HCT116 (cell line): ENCODE results near the gene EHBP1. TPM values are rescaled to one million over a fixed set of nuclear protein-coding genes. Genes with fewer than 3 reads are reported as not detected.

Experiments
- ATAC-seq: fragments of 200-7000 bp; cut with Tn5 transposase; 2 replicates; pipeline ENCODE4 v1.9.1; 2020; ENCODE audit warnings: mild to moderate bottlenecking, moderate library complexity
- BruUV-seq: library from RNA; stranded (reverse); fragments of 400-500 nt; replicated peaks from 2 replicates; lab custom pipeline; 2021; lab: Mats Ljungman, UMichigan
- CTCF ChIA-PET: fragments of 300-600 bp; sonication (Branson Sonifier 250); formaldehyde crosslinking; loops from one replicate; lab custom pipeline; 2021; ENCODE audit warnings: antibody characterized with exemption; lab: Charles Lee
- POLR2A ChIA-PET: fragments of 300-600, 350-600 bp; sonication (Branson Sonifier 250); formaldehyde crosslinking; loops from one replicate; lab custom pipeline; 2021; ENCODE audit warnings: antibody characterized with exemption; lab: Charles Lee
- RAD21 ChIA-PET, 2 experiments: fragments of 300-600 bp; sonication (Branson Sonifier 250); formaldehyde crosslinking; loops; one replicate each; lab custom pipeline; 2023; ENCODE audit warnings: low total read pairs in 2 of 2; ENCODE audit not compliant: uncharacterized antibody in 2 of 2, unreplicated experiment in 2 of 2, low non-redundant PET in 1 of 2; lab: Charles Lee
- DNase-seq: peaks from one replicate; pipeline ENCODE4 v3.0.0-alpha.2; 2010; ENCODE audit warnings: low read depth, low spot score
- H2AFZ ChIP-seq: fragments of 200-600 bp; shearing (Covaris generic), sonication (generic); 2 replicates; pipeline ENCODE4 v1.6.1; 2017; ENCODE audit warnings: low read depth, mixed run types, mixed read lengths, antibody characterized with exemption, low read length; ENCODE audit not compliant: poor library complexity, severe bottlenecking
- H3K27ac ChIP-seq: 2 replicates; pipeline ENCODE4 v1.5.1; 2012; ENCODE audit warnings: low read depth, low read length
- H3K27me3 ChIP-seq: fragments of 200-600 bp; sonication (generic); 2 replicates; pipeline ENCODE4 v1.6.1; 2016; ENCODE audit warnings: mixed run types, low read length, mixed read lengths; ENCODE audit not compliant: insufficient read depth
- H3K36me3 ChIP-seq, 2 experiments: fragments of 200-500 bp in 1 of 2; fragments of 200-600 bp in 1 of 2; sonication (Bioruptor generic) in 1 of 2; sonication (generic) in 1 of 2; 2 replicates each; pipeline versions ENCODE4 v1.5.1 to v1.6.1; 2014 to 2016; ENCODE audit warnings: low read length in 2 of 2, inconsistent platforms in 1 of 2, mixed read lengths in 1 of 2, mixed run types in 1 of 2; ENCODE audit not compliant: insufficient read depth in 2 of 2, control insufficient read depth in 1 of 2
- H3K4me1 ChIP-seq, 2 experiments: fragments of 200-600 bp in 1 of 2; sonication (generic) in 1 of 2; 2 replicates each; pipeline versions ENCODE4 v1.5.1 to v1.6.1; 2012 to 2017; ENCODE audit warnings: low read length in 2 of 2, inconsistent platforms in 1 of 2, mild to moderate bottlenecking in 1 of 2, mixed read lengths in 1 of 2, mixed run types in 1 of 2, moderate library complexity in 1 of 2; ENCODE audit not compliant: insufficient read depth in 2 of 2, control insufficient read depth in 1 of 2
- H3K4me2 ChIP-seq: fragments of 200-600 bp; sonication (generic); 2 replicates; pipeline ENCODE4 v1.6.1; 2017; ENCODE audit warnings: mixed run types, low read length, mixed read lengths
- H3K4me3 ChIP-seq, 2 experiments: fragments of 200-600 bp in 1 of 2; sonication (generic) in 1 of 2; replicated peaks in 1 of 2; 2 replicates each; pipeline ENCODE4 v1.5.1; 2011 to 2016; ENCODE audit warnings: low read length in 2 of 2, control low read depth in 1 of 2, low read depth in 1 of 2, mild to moderate bottlenecking in 1 of 2, mixed read lengths in 1 of 2, mixed run types in 1 of 2
- H3K79me2 ChIP-seq: fragments of 200-600 bp; sonication (generic); 2 replicates; pipeline ENCODE4 v1.6.1; 2017; ENCODE audit warnings: mild to moderate bottlenecking, mixed run types, low read length, moderate library complexity, mixed read lengths; ENCODE audit not compliant: insufficient read depth
- H3K9ac ChIP-seq: fragments of 200-600 bp; sonication (generic); 2 replicates; pipeline ENCODE4 v1.6.1; 2016; ENCODE audit warnings: low read length, mixed read lengths
- H3K9me2 ChIP-seq: fragments of 200-600 bp; sonication (generic), shearing (Covaris generic); 2 replicates; pipeline ENCODE4 v1.6.1; 2017; ENCODE audit warnings: mixed run types, mild to moderate bottlenecking, moderate library complexity; ENCODE audit not compliant: insufficient read depth
- H3K9me3 ChIP-seq, 2 experiments: fragments of 200-500 bp in 1 of 2; fragments of 200-600 bp in 1 of 2; sonication (Bioruptor generic) in 1 of 2; sonication (generic) in 1 of 2; 2 replicates each; pipeline ENCODE4 v1.6.1; 2014 to 2017; ENCODE audit warnings: low read length in 2 of 2, mixed read lengths in 2 of 2, inconsistent platforms in 1 of 2, low read depth in 1 of 2, mild to moderate bottlenecking in 1 of 2, mixed run types in 1 of 2, moderate library complexity in 1 of 2; ENCODE audit not compliant: control insufficient read depth in 1 of 2, insufficient read depth in 1 of 2
- H4K20me1 ChIP-seq: fragments of 200-600 bp; sonication (generic), shearing (Covaris generic); 2 replicates; pipeline ENCODE4 v1.6.1; 2017; ENCODE audit warnings: mixed run types, mild to moderate bottlenecking, moderate library complexity; ENCODE audit not compliant: insufficient read depth
- EZH2phosphoT487 ChIP-seq: fragments of 200-600 bp; IDR thresholded peaks from 2 replicates; pipeline ENCODE4 v1.6.1; 2018; ENCODE audit warnings: antibody characterized with exemption, borderline replicate concordance
- RAD21 ChIP-seq: IDR thresholded peaks from 2 replicates; pipeline ENCODE4 v1.6.1; 2012; ENCODE audit warnings: low read depth, mild to moderate bottlenecking
- SRF ChIP-seq: IDR thresholded peaks from 2 replicates; pipeline ENCODE4 v1.6.1; 2012; ENCODE audit warnings: low read depth
- ZFX ChIP-seq: fragments of 450-650 bp; IDR thresholded peaks from 2 replicates; pipeline ENCODE4 v1.6.1; 2017
- intact Hi-C: fragments of 100-400 bp; cut with micrococcal nuclease; formaldehyde crosslinking; loops from 2 replicates; pipeline ENCODE4 v1.10.0; 2022
- total RNA-seq: library from RNA; stranded (reverse); gene quantifications from one replicate; pipeline ENCODE4 v1.2.1, GENCODE V29; 2021; ENCODE audit not compliant: unreplicated experiment
- TF ChIP-seq, protein P1 (sequence below): IDR thresholded peaks from 2 replicates; pipeline ENCODE4 v1.6.1; 2011; ENCODE audit warnings: mild to moderate bottlenecking, low read length, moderate library complexity; ENCODE audit not compliant: insufficient replicate concordance; ENCODE audit errors: extremely low read depth

Gene EHBP1
- total RNA-seq, 1 experiment from 2014 or later: 89.9 TPM

DNA sequence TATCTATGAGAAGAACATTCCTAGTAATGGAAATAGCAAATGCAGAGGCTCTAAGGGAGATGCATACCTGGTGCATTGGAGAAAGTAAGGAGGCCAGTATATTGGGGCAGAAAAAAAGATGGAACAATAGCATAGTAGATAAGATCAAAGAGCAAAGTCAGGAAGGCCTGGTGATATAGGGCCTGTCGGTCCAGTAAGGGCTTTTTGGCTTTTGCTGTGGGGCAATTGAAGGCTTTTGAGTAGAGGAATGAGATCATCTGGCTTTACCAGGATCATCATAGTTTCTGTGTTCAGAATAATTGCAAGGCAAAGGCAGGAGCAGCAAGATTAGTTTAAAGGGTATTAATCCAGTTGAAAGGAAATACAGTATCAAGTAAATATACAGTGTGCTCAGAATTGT lies 111.8 kb downstream of the EHBP1 start:
- Histone ChIP-seq H4K20me1 (peaks cover 2% of the 10 kb centered on the region; the same call in 1 of the 2 replicates), H3K9ac (no peak overlapping the region), H3K4me2 (no peak overlapping the region), H3K79me2 (peaks cover 87% of the 10 kb centered on the region), H3K4me3 (no peak overlapping the region), H3K9me2 (0 out of 2 replicates have a peak, but pooled peaks cover 3% of the 10 kb centered on the region), H3K9me3 (no peaks in the 10 kb centered on the region), H3K27ac (no peak overlapping the region), H3K4me1 (peaks cover 0 to 16% of the 10 kb centered on the region in 2 experiments; a peak in 2 of 4 replicates), H3K27me3 (no peaks in the 10 kb centered on the region), H2AFZ (no peak overlapping the region), H3K36me3 (no peaks in the 10 kb centered on the region)
- RAD21 ChIA-PET: no interaction called here
- TF ChIP-seq RAD21: no peak
- no peak for TF ChIP-seq SRF
- TF ChIP-seq ZFX: no peak
- TF ChIP-seq, protein P1, sequence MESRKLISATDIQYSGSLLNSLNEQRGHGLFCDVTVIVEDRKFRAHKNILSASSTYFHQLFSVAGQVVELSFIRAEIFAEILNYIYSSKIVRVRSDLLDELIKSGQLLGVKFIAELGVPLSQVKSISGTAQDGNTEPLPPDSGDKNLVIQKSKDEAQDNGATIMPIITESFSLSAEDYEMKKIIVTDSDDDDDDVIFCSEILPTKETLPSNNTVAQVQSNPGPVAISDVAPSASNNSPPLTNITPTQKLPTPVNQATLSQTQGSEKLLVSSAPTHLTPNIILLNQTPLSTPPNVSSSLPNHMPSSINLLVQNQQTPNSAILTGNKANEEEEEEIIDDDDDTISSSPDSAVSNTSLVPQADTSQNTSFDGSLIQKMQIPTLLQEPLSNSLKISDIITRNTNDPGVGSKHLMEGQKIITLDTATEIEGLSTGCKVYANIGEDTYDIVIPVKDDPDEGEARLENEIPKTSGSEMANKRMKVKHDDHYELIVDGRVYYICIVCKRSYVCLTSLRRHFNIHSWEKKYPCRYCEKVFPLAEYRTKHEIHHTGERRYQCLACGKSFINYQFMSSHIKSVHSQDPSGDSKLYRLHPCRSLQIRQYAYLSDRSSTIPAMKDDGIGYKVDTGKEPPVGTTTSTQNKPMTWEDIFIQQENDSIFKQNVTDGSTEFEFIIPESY: no peak
- intact Hi-C loops: no loop called here
- POLR2A ChIA-PET: no interaction called here
- no TSS peak for BruUV-seq
- CTCF ChIA-PET: no interaction called here
- DNase-seq: no peak
- no peak for ATAC-seq

DNA sequence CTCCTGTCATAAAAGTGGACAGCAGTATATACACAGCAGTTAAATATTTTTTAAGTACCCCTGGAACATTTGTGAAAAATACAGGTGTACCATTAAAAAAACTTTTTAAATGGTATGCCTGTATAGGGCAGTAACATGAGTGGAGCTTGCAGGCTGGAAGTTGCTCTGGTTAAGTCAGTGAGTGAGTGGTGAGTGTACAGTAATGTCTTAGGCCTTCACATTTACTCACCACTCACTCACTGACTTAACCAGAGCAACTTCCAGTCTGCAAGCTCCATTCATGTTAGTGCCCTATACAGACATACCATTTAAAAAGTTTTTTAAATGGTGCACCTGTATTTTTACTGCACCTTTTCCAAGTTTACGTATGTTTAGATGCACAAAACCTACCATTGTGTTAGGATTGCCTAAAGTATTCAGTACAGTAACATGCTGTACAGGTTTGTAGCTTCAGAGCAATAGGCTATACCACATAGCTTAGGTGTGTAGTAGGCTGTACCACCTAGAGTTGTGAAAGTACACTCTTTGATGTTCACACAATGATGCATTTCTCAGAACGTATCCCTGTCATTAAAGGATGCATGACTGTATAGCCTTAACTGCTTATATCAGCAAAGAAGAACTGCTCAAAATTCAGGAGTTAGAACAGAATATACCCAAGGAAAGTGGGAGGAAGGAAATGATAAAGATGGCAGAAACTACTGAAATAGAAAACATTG lies 112.6 kb downstream of the EHBP1 start:
- H3K4me3 ChIP-seq: no peak overlapping the region
- no peak overlapping the region for H3K9ac ChIP-seq
- no peaks in the 10 kb centered on the region for H3K9me3 ChIP-seq
- ChIA-PET CTCF (no interaction called here), POLR2A (no interaction called here)
- no peak overlapping the region for H2AFZ ChIP-seq
- H4K20me1 ChIP-seq: peaks cover 2% of the 10 kb centered on the region; the same call in 1 of the 2 replicates
- no peaks in the 10 kb centered on the region for H3K36me3 ChIP-seq
- H3K27ac ChIP-seq: no peak overlapping the region
- no TSS peak for BruUV-seq
- H3K4me2 ChIP-seq: no peak overlapping the region
- peaks cover 0 to 11% of the 10 kb centered on the region in 2 experiments; a peak in 2 of 4 replicates for H3K4me1 ChIP-seq
- 0 out of 2 replicates have a peak, but pooled peaks cover 3% of the 10 kb centered on the region for H3K9me2 ChIP-seq
- H3K27me3 ChIP-seq: no peaks in the 10 kb centered on the region
- no peak for DNase-seq
- TF ChIP-seq EZH2phosphoT487: no peak
- TF ChIP-seq, all 23 proteins: peak for 0
- RAD21 ChIA-PET: no interaction called here
- intact Hi-C loops: no loop called here
- peaks cover 87% of the 10 kb centered on the region for H3K79me2 ChIP-seq
- no peak for ATAC-seq
